T-helper 1 cell treated with Interleukin-12 subunit alpha and Interleukin-12 subunit beta and Interleukin-4 antibody, amounts not matched to agents 30 μg/mL and 1 μg/mL, for 36 hours (primary cell): Measurements from ENCODE around the gene HS3ST5.

Experiments used
- H3K27ac Mint-ChIP-seq: one replicate; pipeline ENCODE4 v1.8.0; 2021; ENCODE audit warnings: mild to moderate bottlenecking, mixed read lengths
- H3K27me3 Mint-ChIP-seq: one replicate; pipeline ENCODE4 v1.8.0; 2021; ENCODE audit warnings: low read depth, mixed read lengths
- H3K36me3 Mint-ChIP-seq: one replicate; pipeline ENCODE4 v1.8.0; 2021; ENCODE audit warnings: low read depth, mixed read lengths
- H3K4me1 Mint-ChIP-seq: one replicate; pipeline ENCODE4 v1.8.0; 2021; ENCODE audit warnings: low read depth, mixed read lengths
- H3K4me3 Mint-ChIP-seq: one replicate; pipeline ENCODE4 v1.8.0; 2021; ENCODE audit warnings: mild to moderate bottlenecking, moderate library complexity, mixed read lengths
- H3K9me3 Mint-ChIP-seq: one replicate; pipeline ENCODE4 v1.8.0; 2021; ENCODE audit warnings: mixed read lengths

The HS3ST5 gene

DNA sequence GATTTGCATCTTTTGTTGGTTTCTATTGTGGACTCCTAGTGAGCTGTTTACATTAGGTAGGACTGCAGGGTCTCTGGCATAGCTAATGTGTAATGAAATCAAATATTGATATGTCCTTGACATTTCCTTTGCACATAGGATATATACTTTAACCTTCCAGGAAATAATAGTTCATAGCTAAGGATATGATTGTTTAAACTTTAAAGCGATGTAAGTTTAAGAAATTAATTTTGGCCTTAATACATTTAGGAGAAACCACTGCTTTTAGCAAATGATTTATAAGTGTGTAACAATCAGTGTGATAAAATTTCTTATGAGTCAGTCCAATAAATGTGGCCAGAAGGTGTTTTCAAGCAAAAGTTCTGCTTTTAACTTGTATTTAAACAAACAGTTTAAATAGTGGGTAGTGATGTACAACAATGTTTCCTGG, 171.8 kb downstream of the HS3ST5 start:
- H3K27ac Mint-ChIP-seq: no peak overlapping the region
- H3K36me3 Mint-ChIP-seq: no peaks in the 10 kb centered on the region
- H3K9me3 Mint-ChIP-seq: no peaks in the 10 kb centered on the region
- no peaks in the 10 kb centered on the region for H3K4me1 Mint-ChIP-seq
- H3K4me3 Mint-ChIP-seq: no peak overlapping the region
- H3K27me3 Mint-ChIP-seq: no peaks in the 10 kb centered on the region

DNA sequence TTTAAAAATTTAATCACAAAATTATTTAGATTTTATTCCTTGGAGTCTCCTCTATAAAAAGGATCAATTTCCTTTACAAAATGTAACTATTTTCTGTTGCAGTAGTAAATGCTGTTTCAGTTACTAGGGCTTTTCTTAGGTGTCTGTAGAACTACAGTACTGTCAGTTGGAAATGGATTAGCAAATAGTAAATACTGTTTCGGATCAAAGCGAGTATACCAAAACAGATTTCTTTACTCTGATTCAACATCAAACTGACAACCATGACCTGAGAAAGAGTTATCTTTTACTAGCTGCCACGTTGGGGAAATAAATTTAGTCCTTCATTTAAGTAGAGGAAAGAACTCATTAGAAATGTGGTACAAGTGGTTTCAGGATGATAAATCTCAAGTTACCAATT, 172.5 kb downstream of the HS3ST5 start:
- Mint-ChIP-seq H3K4me3 (no peak overlapping the region), H3K4me1 (no peaks in the 10 kb centered on the region), H3K9me3 (no peaks in the 10 kb centered on the region), H3K27me3 (no peaks in the 10 kb centered on the region), H3K36me3 (no peaks in the 10 kb centered on the region), H3K27ac (no peak overlapping the region)

DNA sequence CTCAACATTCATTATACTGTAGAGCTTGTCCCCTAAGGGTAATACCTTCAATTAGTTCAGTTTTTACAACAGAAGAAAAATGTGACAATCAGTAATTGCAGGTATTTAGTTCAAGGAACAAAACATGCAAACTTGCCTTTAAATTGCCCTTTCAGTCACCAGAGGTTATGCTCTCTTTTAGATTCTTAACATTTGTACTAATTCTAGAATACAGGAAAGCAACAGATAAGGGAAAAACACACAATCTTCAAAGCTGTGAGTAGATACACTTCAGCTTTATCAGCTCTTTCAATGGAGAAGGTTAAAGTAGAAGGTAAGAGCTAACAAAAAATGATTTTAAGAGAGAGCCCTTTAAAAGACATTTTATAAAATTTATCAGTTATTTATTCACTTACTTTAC, 173.1 kb downstream of the HS3ST5 start:
- Mint-ChIP-seq H3K9me3 (no peaks in the 10 kb centered on the region), H3K4me3 (no peak overlapping the region), H3K27ac (no peak overlapping the region), H3K27me3 (no peaks in the 10 kb centered on the region), H3K4me1 (no peaks in the 10 kb centered on the region), H3K36me3 (no peaks in the 10 kb centered on the region)

DNA sequence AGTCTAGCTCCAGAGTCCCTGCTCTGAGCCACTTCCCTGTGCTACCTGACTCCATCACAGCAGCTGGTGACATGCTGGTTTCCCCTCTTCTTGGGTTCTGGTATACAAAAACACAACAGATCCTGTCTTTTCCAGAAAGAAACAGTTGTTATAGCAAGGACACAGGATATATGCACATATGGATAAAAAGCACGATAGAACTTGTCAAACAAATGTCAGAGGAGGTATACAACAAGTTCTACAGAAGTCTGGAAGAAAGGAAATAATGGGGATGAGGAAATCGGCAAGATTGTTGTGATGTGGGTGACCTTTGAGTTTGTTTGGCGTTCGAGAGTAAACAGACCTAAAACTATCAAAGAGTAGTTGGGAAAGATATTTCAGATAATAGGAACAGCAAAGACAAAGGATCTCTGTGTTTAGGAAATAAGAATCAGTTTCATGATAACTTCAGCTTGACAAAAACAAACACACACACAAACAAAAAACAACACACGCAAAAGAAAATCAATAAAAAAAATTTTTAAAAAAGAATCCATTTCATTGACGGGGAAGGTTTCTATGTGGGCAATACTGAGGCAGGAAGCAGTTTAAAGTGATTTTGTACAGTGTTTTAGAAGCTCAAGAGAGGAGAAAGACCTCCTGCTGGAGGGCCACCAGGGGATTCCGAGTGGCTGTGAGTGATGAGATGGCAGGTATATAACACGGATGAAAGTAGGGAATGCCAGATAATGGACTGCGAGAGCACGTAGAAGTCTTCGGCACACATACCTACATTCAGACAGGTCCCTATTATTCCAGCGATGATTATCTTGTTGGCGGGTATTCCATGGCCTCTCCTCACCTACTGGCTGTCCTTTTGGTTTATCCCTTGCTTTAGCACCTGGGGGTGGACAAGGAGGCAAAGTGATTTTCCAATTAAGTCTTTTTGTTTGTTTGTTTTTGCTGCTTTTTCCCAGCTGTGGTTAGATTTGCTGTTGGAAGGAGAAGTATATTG, 174.9 kb downstream of the HS3ST5 start:
- no peak overlapping the region for H3K27ac Mint-ChIP-seq
- H3K36me3 Mint-ChIP-seq: no peaks in the 10 kb centered on the region
- H3K4me3 Mint-ChIP-seq: no peak overlapping the region
- H3K27me3 Mint-ChIP-seq: no peaks in the 10 kb centered on the region
- no peaks in the 10 kb centered on the region for H3K9me3 Mint-ChIP-seq
- H3K4me1 Mint-ChIP-seq: no peaks in the 10 kb centered on the region

DNA sequence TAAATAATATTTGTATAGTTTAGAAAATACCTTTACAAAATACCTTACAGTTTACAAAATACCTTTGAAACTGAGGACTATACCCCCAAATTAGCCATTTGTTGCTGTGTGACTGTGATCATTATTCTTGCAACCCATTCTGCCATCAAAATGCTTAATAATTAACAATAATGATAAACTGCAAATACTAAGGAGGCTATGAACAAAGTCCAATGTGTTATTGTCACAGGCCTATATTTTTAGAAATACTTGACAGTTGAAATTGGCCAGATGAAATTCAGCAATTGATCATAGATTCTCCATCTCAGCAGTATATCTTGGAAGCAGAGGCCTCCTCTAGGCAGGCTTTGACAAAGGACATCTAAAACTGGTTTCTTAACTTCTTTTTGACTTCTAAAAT, 178.6 kb downstream of the HS3ST5 start:
- Mint-ChIP-seq H3K9me3 (no peaks in the 10 kb centered on the region), H3K4me3 (no peak overlapping the region), H3K36me3 (no peaks in the 10 kb centered on the region), H3K27ac (no peak overlapping the region), H3K27me3 (no peaks in the 10 kb centered on the region), H3K4me1 (no peaks in the 10 kb centered on the region)

DNA sequence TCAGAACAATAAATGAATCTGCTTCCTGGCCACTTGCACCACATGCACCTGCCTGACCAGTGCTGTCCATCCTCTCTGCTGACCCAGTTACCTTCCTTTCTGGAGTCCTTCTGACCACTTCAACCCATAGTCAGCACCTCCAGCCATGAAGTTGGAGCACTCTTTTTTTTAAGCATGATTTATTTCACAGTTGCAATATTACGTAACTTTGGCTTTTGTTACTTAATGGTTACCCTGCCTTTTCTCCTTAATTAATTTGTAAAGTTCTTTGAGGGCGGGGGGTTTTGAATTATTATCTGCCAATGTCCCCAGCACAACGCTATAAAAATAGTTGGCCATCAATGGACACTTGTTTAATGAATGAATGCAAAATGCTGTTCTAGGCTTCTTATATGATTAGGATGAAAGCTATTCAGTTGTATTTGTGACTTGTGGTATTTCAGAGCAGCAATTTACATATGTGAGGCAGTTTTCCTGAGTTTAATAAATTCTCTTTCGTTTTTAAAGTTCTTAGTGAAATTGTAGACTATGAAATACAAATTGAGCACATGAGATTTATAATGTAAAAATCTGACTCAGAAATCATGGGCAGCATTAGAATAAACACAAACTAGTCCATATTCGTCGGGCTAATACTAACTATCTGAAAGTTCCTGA, 180.0 kb downstream of the HS3ST5 start:
- H3K27ac Mint-ChIP-seq: no peak overlapping the region
- H3K36me3 Mint-ChIP-seq: no peaks in the 10 kb centered on the region
- H3K9me3 Mint-ChIP-seq: no peaks in the 10 kb centered on the region
- no peaks in the 10 kb centered on the region for H3K4me1 Mint-ChIP-seq
- H3K27me3 Mint-ChIP-seq: no peaks in the 10 kb centered on the region
- H3K4me3 Mint-ChIP-seq: no peak overlapping the region

DNA sequence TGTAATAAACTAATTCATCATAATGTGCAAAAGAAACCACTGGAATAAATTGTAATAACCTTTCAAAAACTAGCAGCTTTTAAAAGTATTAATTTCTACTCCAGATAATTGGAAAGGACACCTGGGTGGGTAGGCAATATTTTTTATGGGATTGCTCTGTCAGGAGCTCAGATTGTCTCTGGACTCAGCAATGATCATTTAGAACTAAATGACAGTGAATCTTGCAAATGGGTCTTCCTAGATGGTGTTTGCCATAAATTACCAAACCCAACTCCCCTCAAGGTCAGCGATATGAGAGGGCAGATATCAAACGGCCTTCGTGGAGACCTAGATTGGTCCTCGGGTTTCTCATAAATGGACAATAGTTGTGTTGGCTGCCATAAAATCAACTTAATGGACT, 181.9 kb downstream of the HS3ST5 start:
- Mint-ChIP-seq H3K27ac (no peak overlapping the region), H3K36me3 (no peaks in the 10 kb centered on the region), H3K27me3 (no peaks in the 10 kb centered on the region), H3K4me3 (no peak overlapping the region), H3K9me3 (no peaks in the 10 kb centered on the region), H3K4me1 (no peaks in the 10 kb centered on the region)

DNA sequence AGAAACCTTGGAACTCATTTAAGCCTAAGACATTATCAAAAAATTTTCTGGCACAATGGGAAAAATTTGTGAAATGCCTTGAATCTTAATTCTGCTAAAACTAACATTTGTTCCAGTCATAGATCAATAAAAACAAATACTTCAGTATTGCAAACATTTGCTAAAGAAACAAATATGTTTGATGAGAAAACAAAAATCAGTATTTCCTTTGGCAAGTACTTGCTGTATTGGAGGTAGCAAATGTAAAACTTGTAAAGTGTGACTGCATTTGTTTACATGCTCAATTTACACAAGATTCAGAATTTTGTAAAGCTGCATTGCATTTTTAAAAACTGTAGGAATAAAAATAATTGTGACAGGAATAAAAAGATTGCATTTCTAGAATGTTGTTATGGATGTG, 183.1 kb downstream of the HS3ST5 start:
- Mint-ChIP-seq H3K27ac (no peak overlapping the region), H3K36me3 (no peaks in the 10 kb centered on the region), H3K27me3 (no peaks in the 10 kb centered on the region), H3K4me3 (no peak overlapping the region), H3K4me1 (no peaks in the 10 kb centered on the region), H3K9me3 (no peaks in the 10 kb centered on the region)

DNA sequence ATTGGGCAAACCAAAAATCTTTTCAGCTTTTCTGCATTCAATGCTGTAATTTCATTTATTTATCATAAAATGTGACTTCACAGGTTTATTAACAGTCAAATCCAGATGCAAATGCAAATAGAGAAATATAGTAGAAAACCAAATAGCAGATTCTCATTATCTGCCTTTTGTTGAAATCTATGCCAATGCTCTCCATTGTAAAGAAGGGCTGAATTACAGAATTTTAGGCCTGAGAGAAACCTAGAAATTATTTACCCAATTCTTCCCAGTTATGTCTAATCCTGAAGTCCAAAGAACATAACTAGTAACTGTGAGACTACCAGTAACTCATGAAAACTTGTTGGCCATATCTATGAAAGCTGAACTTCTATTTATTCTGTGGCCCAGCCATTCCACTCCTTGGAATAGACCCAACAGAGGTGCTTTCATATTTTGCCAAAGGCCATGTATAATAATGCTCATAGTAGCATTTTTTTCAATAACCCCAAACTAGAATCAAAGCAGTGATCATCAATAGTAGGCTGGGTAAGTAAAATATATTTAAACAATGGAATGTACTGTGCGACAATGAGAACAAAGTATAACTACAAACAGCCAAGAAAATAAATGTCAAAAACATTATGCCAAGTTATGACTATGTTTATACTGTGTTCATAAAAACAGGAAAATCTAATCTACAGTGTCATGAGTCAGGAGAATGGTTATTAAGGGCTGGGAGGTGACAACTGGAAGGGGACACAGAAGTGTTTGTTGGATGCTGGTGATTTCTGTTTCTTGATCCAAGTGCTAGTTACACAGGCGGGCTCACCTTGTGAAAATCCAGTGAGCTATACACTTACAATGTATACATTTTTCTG, 183.8 kb downstream of the HS3ST5 start:
- no peaks in the 10 kb centered on the region for H3K27me3 Mint-ChIP-seq
- no peak overlapping the region for H3K27ac Mint-ChIP-seq
- no peaks in the 10 kb centered on the region for H3K4me1 Mint-ChIP-seq
- H3K36me3 Mint-ChIP-seq: no peaks in the 10 kb centered on the region
- no peaks in the 10 kb centered on the region for H3K9me3 Mint-ChIP-seq
- H3K4me3 Mint-ChIP-seq: no peak overlapping the region

DNA sequence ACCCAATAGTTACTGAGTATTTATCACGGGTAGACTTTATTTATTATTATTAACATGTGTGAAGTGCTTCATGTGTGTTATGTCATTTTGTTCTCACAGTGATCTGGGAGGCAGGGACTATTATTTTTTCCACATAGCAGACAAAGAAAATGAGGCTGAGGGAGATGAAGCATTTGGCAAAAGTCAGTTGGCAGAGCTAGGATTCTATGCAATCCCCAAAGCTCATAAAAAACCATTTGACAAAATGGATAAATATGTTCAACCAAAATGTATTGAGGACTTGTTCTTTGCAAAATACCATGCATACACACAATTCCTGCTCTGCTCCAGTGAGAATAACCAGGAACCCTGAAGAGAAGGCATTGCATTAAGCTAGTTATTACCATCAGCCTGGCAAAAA, 184.4 kb downstream of the HS3ST5 start:
- H3K4me1 Mint-ChIP-seq: no peaks in the 10 kb centered on the region
- no peaks in the 10 kb centered on the region for H3K27me3 Mint-ChIP-seq
- no peaks in the 10 kb centered on the region for H3K36me3 Mint-ChIP-seq
- no peaks in the 10 kb centered on the region for H3K9me3 Mint-ChIP-seq
- H3K27ac Mint-ChIP-seq: no peak overlapping the region
- no peak overlapping the region for H3K4me3 Mint-ChIP-seq

DNA sequence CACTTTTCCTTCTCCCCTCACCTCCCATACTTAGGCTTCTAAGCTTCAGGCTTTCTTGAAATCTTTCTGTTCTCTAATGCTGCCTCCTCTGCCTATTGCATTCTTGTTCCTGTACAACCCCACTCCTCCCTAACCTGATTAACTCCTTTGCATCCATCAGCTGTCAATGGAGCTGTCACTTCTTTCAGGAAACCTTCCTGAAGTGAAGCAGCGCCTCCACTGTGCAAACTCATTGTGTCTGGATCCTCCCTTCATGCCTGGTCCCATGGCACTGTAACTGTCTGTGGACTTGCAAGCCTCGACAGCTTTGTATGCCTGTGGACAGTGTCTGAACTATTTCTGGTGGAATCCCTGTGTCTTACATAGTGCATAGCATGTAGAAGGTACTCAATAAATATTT, 185.0 kb downstream of the HS3ST5 start:
- Mint-ChIP-seq H3K9me3 (no peaks in the 10 kb centered on the region), H3K4me1 (no peaks in the 10 kb centered on the region), H3K27me3 (no peaks in the 10 kb centered on the region), H3K27ac (no peak overlapping the region), H3K36me3 (no peaks in the 10 kb centered on the region), H3K4me3 (no peak overlapping the region)

DNA sequence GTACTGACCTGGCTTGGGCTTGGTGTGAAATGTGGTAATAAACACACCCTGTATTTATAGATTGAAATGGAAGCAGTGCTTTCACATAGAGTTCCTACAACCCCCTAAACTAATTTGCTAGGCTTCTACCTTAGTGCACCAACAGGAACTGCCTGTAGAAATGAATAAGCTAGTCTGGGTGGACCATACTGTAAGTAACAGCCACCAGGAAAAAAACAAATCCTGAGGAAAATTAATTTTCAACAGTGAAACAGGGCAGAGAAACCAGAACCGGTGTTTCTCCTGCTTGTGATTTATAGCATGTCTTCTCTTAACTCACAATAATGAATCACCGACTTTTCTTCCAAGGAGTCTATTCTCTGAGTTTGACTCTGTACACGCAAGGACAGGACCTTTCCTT, 187.1 kb downstream of the HS3ST5 start:
- Mint-ChIP-seq H3K27me3 (no peaks in the 10 kb centered on the region), H3K9me3 (no peaks in the 10 kb centered on the region), H3K4me1 (no peaks in the 10 kb centered on the region), H3K36me3 (no peaks in the 10 kb centered on the region), H3K27ac (no peak overlapping the region), H3K4me3 (no peak overlapping the region)

DNA sequence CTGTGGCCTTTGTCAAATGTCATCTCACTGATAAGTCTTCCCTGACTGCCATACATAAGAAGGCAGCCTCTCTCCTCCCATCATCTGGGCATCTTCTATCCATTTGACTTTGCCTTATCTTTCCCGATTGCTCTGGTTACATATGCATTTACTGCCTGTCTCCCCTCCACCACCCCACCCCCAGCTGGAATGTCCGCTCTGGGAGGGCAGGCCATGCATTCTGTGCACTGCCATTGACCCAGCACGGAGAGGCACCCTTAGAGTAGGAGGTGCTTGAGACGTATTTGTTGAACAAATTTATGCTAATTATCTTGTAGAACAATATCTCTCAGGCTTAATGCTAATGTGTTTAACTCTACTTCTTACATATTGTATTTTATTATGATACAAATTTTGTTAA, 188.0 kb downstream of the HS3ST5 start:
- no peaks in the 10 kb centered on the region for H3K4me1 Mint-ChIP-seq
- no peak overlapping the region for H3K27ac Mint-ChIP-seq
- no peaks in the 10 kb centered on the region for H3K9me3 Mint-ChIP-seq
- no peaks in the 10 kb centered on the region for H3K36me3 Mint-ChIP-seq
- no peak overlapping the region for H3K4me3 Mint-ChIP-seq
- H3K27me3 Mint-ChIP-seq: no peaks in the 10 kb centered on the region

DNA sequence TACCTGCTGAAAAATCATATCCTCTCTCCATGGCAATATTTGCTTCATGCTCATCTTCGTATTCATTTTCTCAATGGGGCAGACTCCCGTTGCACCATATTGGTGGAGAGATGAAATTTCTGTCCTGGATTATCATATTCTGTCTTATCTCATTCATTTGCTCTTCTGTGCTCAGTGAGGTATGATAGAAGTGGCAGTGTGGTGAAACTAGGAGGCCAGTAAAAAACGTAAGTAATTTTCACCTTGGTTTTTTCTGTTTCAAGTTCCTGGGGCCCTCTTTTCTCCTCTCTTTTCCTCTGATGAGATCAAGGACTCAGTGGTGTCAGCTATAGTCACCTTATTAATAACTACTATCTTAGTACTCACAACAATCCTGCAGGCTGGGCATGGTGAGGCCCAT, 189.4 kb downstream of the HS3ST5 start:
- Mint-ChIP-seq H3K36me3 (no peaks in the 10 kb centered on the region), H3K27me3 (no peaks in the 10 kb centered on the region), H3K27ac (no peak overlapping the region), H3K4me3 (no peak overlapping the region), H3K4me1 (no peaks in the 10 kb centered on the region), H3K9me3 (no peaks in the 10 kb centered on the region)
